Stimulated activated effector memory CD8-positive, alpha-beta T cell treated with anti-CD3 and anti-CD28 coated beads, Interleukin-12 subunit alpha, Interleukin-12 subunit beta, amount 100 ng/mL, for 72 hours (primary cell): Measurements from ENCODE around the gene DHRSX.
A peak's percentile ranks its signal among the peaks of the same experiment; 100 is the strongest.
"Not testable (repeated sequence)": the region's sequence is repeated elsewhere in the genome, so short reads cannot be mapped to it uniquely, and the experiment has no call there.

Experiments used
- ATAC-seq: fragments of 150-1000 bp; cut with Tn5 transposase; 2 replicates; pipeline ENCODE4 v1.10.0; 2021
- DNase-seq, 2 donors: peaks; one replicate each; pipeline ENCODE4 v3.0.0; 2021 to 2022; ENCODE audit warnings: low spot score in 2 of 2
- H3K27ac Mint-ChIP-seq: one replicate; pipeline ENCODE4 v1.8.0; 2022; ENCODE audit warnings: mild to moderate bottlenecking, mixed read lengths
- H3K36me3 Mint-ChIP-seq: one replicate; pipeline ENCODE4 v1.8.0; 2022; ENCODE audit warnings: mild to moderate bottlenecking, mixed read lengths
- H3K4me1 Mint-ChIP-seq: one replicate; pipeline ENCODE4 v1.8.0; 2022; ENCODE audit warnings: mixed read lengths
- H3K4me3 Mint-ChIP-seq: one replicate; pipeline ENCODE4 v1.8.0; 2022; ENCODE audit warnings: mild to moderate bottlenecking, mixed read lengths
- H3K9me3 Mint-ChIP-seq: one replicate; pipeline ENCODE4 v1.8.0; 2022; ENCODE audit warnings: mixed read lengths

The DHRSX gene

DNA sequence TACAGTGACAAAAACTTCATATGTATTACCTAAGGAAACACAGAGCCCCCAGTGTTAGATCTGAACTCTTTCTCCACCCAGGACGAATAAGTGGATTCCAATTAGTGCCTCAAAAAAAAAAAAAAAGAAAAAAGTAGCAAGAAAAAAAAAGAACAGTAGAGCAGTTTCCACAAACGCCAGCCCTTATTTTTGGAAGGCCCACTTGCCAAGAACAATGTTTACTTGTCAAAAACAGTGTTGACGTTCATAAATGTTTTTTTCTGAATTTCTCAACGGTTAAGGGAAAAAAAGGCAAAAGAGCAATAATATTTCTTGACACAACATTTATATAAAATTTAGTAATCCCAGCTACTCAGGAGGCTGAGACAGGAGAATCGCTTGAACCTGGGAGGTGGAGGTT, 38.7 kb downstream of the DHRSX start:
- Mint-ChIP-seq H3K9me3 (no peaks in the 10 kb centered on the region), H3K4me1 (peaks cover 16% of the 10 kb centered on the region), H3K36me3 (peaks cover 5% of the 10 kb centered on the region), H3K4me3 (no peak overlapping the region), H3K27ac (no peak overlapping the region)
- DNase-seq (no peak), ATAC-seq (no peak)

DNA sequence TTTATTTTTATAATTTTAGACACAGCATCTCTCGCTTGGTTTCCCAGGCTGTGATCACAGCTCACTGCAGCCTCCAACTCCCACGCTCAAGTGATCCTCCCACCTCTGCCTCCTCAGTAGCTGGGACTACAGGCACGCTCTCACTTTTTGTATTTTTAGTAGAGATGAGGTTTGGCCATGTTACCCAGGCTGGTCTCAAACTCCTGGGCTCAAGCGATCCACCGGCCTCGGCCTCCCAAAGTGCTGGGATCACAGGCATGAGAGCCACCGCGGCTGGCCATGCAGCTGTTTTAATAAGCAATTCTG, 39.1 kb downstream of the DHRSX start:
- no peak for ATAC-seq
- Mint-ChIP-seq H3K36me3 (peaks cover 5% of the 10 kb centered on the region), H3K27ac (no peak overlapping the region), H3K4me3 (no peak overlapping the region), H3K9me3 (no peaks in the 10 kb centered on the region), H3K4me1 (peaks cover 19% of the 10 kb centered on the region)
- no peak for DNase-seq

DNA sequence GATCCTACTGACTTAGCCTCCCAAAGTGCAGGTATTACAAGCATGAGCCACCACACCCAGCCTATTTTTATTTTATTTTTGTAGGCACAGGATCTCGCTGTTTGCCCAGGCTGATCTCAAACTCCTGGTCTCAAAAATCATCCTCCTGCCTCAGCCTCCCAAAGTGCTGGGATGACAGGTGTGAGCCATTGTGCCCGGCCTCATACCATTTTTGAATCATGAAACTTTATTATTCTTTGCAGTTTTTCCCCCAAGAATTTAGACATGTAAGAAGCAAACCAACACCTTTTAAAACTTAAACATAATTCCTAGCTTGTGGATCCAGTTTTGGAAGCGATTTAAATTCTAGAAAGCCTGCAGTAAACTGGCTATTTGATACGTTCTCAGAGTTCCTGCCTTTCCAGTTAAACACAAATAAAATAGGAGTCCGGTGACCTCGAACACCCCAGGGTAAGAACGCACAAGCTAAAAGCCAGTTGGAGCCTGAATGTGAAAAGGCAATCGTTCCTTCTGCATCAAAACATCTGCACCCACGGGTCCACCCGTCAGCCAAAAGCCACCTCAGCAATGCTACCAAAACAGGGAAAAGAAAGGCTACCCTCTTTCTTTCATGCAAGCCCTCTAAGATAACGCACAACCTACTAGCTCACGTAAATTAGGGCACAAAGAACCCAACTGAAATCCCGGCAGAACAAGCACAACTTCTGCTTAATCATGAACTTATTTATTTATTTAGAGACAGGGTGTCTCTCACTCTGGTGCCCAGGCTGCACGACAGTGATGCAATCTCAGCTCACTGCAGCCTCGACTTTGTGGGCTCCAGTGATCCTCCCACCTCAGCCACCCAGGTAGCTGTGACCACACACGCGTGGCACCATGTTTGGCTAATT, 39.7 kb downstream of the DHRSX start:
- peaks cover 22% of the 10 kb centered on the region for H3K4me1 Mint-ChIP-seq
- not testable (repeated sequence) for H3K36me3 Mint-ChIP-seq, H3K27ac Mint-ChIP-seq, H3K4me3 Mint-ChIP-seq, ATAC-seq, H3K9me3 Mint-ChIP-seq, DNase-seq

DNA sequence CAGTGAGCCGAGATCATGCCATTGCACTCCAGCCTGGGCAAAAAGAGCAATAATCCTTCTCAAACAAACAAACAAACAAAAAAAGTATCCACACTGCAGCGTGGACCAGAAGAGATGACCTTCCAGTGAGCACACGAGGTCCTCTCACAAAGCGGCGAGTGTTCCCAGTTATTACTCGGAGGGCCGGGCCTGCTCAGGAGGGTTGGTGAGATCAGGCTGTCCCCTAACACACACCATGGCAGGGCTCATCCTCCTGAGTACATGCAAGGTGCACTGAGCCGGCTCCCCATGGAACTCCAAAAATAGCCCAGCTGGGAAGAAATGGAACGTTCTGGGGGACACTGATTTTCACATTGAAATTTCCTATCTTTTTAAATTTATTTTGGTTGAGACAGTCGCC, 40.7 kb downstream of the DHRSX start:
- not testable (repeated sequence) for H3K4me3 Mint-ChIP-seq, DNase-seq, H3K36me3 Mint-ChIP-seq, H3K27ac Mint-ChIP-seq, H3K9me3 Mint-ChIP-seq, ATAC-seq
- peaks cover 22% of the 10 kb centered on the region for H3K4me1 Mint-ChIP-seq

DNA sequence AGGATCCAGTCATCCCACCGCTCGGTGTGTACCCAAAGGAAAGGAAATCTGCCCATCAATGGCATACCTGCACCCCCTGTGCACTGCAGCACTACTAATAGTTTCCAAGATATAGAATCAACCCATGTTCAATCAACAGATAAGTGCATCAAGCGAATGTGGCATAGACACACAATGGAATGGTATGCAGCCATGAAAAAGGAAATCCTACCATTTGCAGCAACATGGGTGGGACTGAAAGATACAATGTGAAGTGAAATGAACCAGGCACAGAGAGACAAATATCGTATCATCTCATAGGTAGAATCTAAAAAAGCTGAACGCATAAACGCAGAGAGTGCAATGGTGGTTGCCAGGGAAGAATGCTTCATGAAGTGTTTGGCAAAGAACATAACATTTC, 42.5 kb downstream of the DHRSX start:
- no peak for DNase-seq
- H3K27ac Mint-ChIP-seq: no peak overlapping the region
- no peaks in the 10 kb centered on the region for H3K9me3 Mint-ChIP-seq
- peaks cover 5% of the 10 kb centered on the region for H3K36me3 Mint-ChIP-seq
- no peak overlapping the region for H3K4me3 Mint-ChIP-seq
- peaks cover 13% of the 10 kb centered on the region for H3K4me1 Mint-ChIP-seq
- no peak for ATAC-seq

DNA sequence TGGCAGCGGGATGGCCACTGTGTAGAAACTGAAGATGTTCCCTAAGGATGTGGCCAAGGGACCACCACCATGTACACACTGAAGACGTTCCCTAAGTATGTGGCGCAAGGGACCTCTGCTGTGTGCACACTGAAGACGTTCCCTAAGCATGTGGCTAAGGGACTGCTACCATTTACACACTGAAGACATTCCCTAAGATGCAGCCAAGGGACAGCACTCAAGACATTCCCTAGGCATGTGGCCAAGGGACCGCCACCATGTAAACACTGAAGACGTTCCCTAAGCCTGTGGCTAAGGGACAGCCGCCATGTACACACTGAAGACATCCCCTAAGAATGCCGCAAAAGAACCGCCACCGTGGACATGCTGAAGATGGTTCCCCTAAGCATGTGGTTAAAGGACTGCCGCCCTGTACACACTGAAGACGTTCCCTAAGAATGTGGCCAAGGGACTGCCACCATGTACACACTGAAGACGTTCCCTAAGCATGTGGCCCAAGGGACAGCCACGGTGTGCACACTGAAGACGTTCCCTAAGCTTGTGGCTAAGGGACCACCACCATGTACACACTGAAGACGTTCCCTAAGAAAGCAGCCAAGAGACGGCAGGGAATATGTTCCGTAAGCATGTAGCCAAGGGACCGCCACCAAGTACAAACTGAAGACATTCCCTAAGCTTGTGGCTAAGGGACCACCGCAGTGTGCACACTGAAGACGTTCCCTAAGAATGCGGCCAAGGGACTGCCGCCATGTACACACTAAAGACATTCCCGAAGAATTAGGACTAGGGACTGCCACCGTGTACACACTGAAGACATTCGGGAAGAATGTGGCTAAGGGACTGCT, 43.3 kb downstream of the DHRSX start:
- Mint-ChIP-seq H3K9me3 (no peaks in the 10 kb centered on the region), H3K27ac (no peak overlapping the region), H3K4me3 (no peak overlapping the region), H3K4me1 (peaks cover 11% of the 10 kb centered on the region), H3K36me3 (peaks cover 5% of the 10 kb centered on the region)
- ATAC-seq (no peak), DNase-seq (no peak)

DNA sequence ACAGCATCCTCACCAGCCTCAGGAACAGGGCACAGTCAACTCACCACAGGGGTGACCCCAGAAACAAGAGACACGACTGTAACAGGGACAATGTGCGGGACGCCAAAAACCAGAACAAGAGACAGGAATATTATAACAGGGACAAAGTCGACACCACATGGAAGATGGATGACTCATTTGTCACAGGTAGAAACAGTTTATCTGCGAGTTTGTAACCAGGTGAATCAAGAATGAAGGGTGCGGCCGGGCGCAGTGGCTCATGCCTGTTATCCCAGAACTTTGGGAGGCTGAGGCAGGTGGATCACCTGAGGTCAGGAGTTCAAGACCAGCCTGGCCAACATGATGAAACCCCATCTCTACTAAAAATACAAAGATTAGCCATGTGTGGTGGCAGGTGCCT, 44.7 kb downstream of the DHRSX start:
- H3K4me1 Mint-ChIP-seq: peaks cover 22% of the 10 kb centered on the region
- H3K9me3 Mint-ChIP-seq, ATAC-seq, H3K27ac Mint-ChIP-seq, DNase-seq, H3K36me3 Mint-ChIP-seq, H3K4me3 Mint-ChIP-seq: not testable (repeated sequence)

DNA sequence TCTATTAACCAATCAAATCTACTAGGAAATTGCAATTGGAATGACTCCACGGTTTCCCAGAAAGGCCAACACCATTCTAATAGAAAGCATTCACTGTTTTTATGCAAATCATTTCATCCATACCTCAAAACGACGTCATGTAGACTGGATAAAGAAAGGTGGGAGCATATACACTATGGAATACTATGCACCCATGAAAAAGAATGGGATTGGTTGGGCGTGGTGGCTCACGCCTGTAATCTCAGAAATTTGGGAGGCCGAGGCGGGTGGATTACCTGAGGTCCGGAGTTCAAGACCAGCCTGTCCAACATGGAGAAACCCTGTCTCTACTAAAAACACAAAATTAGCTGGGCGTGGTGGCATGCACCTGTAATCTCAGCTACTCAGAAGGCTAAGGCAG, 46.2 kb downstream of the DHRSX start:
- not testable (repeated sequence) for DNase-seq, H3K9me3 Mint-ChIP-seq, ATAC-seq, H3K36me3 Mint-ChIP-seq, H3K27ac Mint-ChIP-seq, H3K4me3 Mint-ChIP-seq
- peaks cover 27% of the 10 kb centered on the region for H3K4me1 Mint-ChIP-seq

DNA sequence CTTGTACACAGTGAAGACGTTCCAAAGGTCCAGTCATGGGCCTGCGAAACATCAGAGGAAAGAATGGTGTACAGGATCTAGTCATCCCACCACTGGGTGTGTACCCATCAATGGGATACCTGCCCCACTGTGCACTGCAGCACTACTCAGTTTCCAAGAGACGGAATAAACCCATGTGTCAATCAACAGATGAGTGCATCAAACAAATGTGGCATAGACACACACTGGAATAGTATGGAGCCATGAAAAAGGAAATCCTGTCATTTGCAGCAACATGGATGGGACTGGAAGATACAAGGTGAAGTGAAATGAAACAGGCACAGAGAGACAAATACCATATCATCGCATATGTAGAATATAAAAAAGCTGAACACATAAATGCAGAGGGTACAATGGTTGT, 48.0 kb downstream of the DHRSX start:
- Mint-ChIP-seq H3K4me3 (no peak overlapping the region), H3K27ac (no peak overlapping the region), H3K36me3 (no peaks in the 10 kb centered on the region), H3K9me3 (no peaks in the 10 kb centered on the region), H3K4me1 (peaks cover 27% of the 10 kb centered on the region)
- ATAC-seq (no peak), DNase-seq (no peak)

DNA sequence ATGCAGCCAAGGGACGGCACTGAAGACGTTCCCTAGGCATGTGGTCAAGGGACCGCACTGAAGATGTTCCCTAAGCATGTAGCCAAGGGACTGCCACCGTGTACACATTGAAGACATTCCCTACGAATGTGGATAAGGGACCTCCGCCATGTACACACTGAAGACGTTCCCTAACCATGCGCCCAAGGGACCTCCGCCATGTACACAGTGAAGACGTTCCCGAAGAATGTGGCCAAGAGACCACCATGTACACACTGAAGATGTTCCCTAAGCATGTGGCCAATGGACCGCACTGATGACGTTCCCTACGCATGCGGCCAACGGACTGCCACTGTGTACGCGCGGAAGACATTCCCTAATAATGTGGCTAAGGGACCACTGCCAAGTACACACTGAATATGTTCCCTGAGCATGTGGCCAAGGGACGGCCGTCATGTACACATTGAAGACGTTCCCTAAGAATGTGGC, 48.4 kb downstream of the DHRSX start:
- Mint-ChIP-seq H3K9me3 (no peaks in the 10 kb centered on the region), H3K36me3 (no peaks in the 10 kb centered on the region), H3K4me1 (peaks cover 27% of the 10 kb centered on the region), H3K4me3 (no peak overlapping the region), H3K27ac (no peak overlapping the region)
- DNase-seq (no peak), ATAC-seq (no peak)

DNA sequence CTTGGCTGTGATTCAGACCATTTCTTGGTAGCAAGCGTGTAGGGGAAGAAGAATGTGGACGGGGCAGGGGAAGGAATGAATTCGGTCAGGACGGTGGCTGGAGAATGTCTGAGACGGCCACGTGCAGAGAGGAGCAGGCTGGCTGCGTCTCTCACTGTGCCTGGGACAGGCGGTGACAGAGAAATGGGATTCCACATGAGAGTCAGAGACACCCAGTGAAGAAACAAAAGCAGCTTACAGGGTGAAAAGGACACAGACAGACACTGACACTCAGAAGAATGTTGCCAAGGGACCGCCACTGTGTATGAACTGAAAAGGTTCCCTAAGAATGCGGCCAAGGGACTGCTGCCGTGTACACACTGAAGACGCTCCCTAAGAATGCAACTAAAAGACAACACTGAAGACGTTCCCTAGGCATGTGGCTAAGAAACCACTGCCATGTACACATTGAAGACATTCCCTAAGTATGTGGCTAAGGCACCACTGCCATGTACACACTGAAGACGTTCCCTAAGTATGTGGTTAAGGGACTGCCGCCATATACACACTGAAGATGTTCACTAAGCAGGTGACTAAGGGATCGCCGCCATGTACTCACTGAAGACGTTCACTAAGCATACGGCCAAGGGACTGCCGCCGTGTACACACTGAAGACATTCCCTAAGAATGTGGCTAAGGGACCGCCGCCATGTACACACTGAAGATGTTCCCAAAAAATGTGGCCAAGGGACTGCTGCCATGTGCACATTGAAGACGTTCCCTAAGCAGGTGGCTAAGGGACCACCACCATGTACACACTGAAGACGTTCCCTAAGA, 49.1 kb downstream of the DHRSX start:
- H3K27ac Mint-ChIP-seq: peak overlapping the region; percentile 9
- no peak for ATAC-seq
- H3K4me3 Mint-ChIP-seq: no peak overlapping the region
- peaks cover 21% of the 10 kb centered on the region for H3K4me1 Mint-ChIP-seq
- no peak for DNase-seq
- no peaks in the 10 kb centered on the region for H3K36me3 Mint-ChIP-seq
- H3K9me3 Mint-ChIP-seq: no peaks in the 10 kb centered on the region

DNA sequence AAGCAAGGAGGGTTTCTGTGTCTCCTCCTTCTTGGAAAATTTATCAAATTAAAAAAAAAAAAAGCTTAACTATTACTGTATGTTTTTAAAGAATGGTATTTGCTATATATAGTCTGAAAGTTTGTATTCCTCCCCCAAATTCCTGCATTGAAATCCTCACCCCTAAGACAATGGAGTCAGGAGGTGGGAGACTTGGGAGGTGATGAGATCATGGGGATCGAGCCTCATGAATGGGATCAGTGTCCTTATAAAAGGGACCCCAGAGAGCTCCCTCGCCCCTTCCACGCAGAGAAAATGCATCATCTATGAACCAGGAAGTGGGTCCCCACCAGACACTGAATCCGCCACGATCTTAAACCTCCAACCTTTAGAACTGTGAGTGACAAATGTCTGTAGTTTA, 50.1 kb downstream of the DHRSX start:
- Mint-ChIP-seq H3K4me1 (peaks cover 18% of the 10 kb centered on the region), H3K9me3 (no peaks in the 10 kb centered on the region), H3K36me3 (no peaks in the 10 kb centered on the region), H3K27ac (peak overlapping the region; percentile 9), H3K4me3 (no peak overlapping the region)
- no peak for ATAC-seq
- DNase-seq: no peak

DNA sequence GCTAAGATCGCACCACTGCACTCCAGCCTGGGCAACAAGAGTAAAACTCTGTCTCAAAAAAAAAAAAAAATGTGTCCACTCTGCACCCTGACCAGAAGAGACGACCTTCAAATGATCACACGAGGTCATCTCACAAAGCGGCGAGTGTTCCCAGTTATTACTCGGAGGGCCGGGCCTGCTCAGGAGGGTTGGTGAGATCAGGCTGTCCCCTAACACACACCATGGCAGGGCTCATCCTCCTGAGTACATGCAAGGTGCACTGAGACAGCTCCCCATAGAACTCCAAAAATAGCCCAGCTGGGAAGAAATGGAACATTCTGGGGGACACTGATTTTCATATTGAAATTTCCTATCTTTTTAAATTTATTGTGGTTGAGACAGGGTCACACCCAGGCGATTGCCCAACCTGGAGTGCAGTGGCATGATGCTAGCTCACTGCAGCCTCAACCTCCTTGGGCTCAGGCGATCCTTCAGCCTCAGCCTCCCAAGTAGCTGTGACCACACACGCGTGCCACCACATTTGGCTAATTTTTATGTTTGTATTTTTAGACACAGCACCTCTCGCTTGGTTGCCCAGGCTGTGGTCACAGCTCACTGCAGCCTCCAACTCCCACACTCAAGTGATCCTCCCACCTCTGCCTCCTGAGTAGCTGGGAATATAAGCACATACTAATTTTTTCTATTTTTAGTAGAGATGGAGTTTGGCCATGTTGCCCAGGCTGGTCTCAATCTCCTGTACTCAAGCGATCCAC, 51.5 kb downstream of the DHRSX start:
- H3K36me3 Mint-ChIP-seq: no peaks in the 10 kb centered on the region
- no peak for ATAC-seq
- no peak for DNase-seq
- no peak overlapping the region for H3K27ac Mint-ChIP-seq
- H3K9me3 Mint-ChIP-seq: no peaks in the 10 kb centered on the region
- peaks cover 18% of the 10 kb centered on the region for H3K4me1 Mint-ChIP-seq
- H3K4me3 Mint-ChIP-seq: no peak overlapping the region

DNA sequence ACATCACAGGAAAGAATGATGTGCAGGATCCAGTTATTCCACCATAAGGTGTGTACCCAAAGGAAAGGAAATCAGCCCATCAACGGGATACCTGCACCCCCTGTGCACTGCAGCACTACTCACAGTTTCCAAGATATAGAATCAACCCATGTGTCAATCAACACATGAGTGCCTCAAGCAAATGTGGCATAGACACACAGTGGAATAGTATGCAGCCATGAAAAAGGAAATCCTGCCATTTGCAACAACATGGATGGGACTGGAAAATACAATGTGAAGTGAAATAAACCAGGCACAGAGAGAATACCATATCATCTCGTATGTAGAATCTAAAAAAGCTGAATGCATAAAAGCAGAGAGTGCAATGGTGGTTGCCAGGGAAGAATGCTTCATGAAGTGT, 53.3 kb downstream of the DHRSX start:
- Mint-ChIP-seq H3K27ac (no peak overlapping the region), H3K4me1 (peaks cover 15% of the 10 kb centered on the region), H3K36me3 (no peaks in the 10 kb centered on the region), H3K9me3 (no peaks in the 10 kb centered on the region), H3K4me3 (no peak overlapping the region)
- ATAC-seq (no peak), DNase-seq (no peak)

DNA sequence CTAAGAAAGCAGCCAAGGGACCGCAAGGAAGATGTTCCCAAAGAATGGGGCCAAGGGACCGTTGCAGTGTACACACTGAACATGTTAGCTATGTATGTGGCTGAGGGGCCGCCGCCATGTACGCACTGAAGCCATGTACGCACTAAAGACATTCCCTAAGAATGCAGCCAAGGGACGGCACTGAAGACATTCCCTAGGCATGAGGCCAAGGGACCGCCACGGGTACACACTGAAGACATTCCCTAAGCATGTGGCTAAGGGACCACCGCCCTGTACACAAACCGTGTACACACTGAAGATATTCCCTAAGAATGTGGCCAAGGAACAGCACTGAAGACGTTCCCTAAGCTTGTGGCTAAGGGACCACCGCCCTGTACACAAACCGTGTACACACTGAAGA, 54.0 kb downstream of the DHRSX start:
- H3K9me3 Mint-ChIP-seq: no peaks in the 10 kb centered on the region
- H3K27ac Mint-ChIP-seq: no peak overlapping the region
- DNase-seq (no peak), ATAC-seq (no peak)
- no peaks in the 10 kb centered on the region for H3K36me3 Mint-ChIP-seq
- no peak overlapping the region for H3K4me3 Mint-ChIP-seq
- peaks cover 12% of the 10 kb centered on the region for H3K4me1 Mint-ChIP-seq
